Measurements from ENCODE around the gene C11orf21. TPM values are rescaled to one million over a fixed set of nuclear protein-coding genes. Genes with fewer than 3 reads are reported as not detected.

Gene C11orf21
- total and polyA plus RNA-seq, 9 of the 15 experiments (the other 6 are each of a cell fraction or from before 2014, with no cell fraction given), result 0.10 to 2.6 (median 2.0) TPM

DNA sequence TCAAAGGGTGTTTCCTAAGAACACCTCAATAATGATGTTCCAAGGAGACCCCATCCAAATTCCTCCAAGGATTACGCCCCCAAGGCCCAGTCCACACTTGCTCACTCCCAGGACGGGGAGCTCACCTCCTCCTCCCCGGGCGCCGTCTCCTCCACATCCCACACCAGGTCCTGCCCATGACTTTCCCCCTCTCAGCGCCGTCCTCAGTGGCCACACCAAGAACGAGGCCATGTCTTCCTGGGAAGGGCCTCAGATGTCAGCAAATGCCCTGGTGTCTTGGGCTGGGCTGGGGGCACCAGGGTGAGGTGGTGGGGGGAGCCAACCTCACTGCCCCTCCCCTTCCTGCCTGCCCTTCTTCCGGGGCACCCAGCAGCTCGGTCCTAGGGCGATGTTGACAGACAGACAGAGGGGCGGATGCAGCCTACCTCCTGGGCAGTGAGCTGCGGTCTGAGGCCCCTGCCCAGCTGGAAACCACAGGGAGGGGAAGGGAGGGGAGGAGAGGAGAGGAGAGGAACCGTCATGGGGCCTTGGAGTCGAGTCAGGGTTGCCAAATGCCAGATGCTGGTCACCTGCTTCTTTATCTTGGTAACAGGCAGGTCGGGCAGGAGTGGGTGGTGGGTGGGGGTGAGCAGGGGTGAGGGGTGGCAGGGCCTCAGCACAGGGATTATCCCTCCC lies at the start of gene C11orf21, which contains the start of gene TSPAN32 (continued):
- no peak for TF ChIP-seq ZNF830 (CRISPR knock-in tag; IDR thresholded peaks at IDR 0.05)
- TF ChIP-seq, protein P1, sequence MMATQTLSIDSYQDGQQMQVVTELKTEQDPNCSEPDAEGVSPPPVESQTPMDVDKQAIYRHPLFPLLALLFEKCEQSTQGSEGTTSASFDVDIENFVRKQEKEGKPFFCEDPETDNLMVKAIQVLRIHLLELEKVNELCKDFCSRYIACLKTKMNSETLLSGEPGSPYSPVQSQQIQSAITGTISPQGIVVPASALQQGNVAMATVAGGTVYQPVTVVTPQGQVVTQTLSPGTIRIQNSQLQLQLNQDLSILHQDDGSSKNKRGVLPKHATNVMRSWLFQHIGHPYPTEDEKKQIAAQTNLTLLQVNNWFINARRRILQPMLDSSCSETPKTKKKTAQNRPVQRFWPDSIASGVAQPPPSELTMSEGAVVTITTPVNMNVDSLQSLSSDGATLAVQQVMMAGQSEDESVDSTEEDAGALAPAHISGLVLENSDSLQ (IDR thresholded peaks at IDR 0.05), result peak; percentile 89
- TF ChIP-seq AFF4 (CRISPR knock-in tag; IDR thresholded peaks at IDR 0.05), result no peak
- TF ChIP-seq, protein P2, sequence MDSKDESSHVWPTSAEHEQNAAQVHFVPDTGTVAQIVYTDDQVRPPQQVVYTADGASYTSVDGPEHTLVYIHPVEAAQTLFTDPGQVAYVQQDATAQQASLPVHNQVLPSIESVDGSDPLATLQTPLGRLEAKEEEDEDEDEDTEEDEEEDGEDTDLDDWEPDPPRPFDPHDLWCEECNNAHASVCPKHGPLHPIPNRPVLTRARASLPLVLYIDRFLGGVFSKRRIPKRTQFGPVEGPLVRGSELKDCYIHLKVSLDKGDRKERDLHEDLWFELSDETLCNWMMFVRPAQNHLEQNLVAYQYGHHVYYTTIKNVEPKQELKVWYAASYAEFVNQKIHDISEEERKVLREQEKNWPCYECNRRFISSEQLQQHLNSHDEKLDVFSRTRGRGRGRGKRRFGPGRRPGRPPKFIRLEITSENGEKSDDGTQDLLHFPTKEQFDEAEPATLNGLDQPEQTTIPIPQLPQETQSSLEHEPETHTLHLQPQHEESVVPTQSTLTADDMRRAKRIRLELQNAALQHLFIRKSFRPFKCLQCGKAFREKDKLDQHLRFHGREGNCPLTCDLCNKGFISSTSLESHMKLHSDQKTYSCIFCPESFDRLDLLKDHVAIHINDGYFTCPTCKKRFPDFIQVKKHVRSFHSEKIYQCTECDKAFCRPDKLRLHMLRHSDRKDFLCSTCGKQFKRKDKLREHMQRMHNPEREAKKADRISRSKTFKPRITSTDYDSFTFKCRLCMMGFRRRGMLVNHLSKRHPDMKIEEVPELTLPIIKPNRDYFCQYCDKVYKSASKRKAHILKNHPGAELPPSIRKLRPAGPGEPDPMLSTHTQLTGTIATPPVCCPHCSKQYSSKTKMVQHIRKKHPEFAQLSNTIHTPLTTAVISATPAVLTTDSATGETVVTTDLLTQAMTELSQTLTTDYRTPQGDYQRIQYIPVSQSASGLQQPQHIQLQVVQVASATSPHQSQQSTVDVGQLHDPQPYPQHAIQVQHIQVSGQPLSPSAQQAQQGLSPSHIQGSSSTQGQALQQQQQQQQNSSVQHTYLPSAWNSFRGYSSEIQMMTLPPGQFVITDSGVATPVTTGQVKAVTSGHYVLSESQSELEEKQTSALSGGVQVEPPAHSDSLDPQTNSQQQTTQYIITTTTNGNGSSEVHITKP (IDR thresholded peaks at IDR 0.05; ENCODE audit: partially characterized antibody), result no peak
- TF ChIP-seq GATAD2A (IDR thresholded peaks at IDR 0.05), result 0 out of 2 replicates have a peak, but pooled peaks have one; percentile 13
- peak; percentile 79; the same call in 1 of the 2 replicates for TF ChIP-seq ARID4B (CRISPR knock-in tag; IDR thresholded peaks at IDR 0.05)
- TF ChIP-seq, protein P3, sequence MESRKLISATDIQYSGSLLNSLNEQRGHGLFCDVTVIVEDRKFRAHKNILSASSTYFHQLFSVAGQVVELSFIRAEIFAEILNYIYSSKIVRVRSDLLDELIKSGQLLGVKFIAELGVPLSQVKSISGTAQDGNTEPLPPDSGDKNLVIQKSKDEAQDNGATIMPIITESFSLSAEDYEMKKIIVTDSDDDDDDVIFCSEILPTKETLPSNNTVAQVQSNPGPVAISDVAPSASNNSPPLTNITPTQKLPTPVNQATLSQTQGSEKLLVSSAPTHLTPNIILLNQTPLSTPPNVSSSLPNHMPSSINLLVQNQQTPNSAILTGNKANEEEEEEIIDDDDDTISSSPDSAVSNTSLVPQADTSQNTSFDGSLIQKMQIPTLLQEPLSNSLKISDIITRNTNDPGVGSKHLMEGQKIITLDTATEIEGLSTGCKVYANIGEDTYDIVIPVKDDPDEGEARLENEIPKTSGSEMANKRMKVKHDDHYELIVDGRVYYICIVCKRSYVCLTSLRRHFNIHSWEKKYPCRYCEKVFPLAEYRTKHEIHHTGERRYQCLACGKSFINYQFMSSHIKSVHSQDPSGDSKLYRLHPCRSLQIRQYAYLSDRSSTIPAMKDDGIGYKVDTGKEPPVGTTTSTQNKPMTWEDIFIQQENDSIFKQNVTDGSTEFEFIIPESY (CRISPR knock-in tag; IDR thresholded peaks at IDR 0.05), result no peak

Measured in K562 (cell line).